ENCODE measurements around the gene FRRS1. TPM values are rescaled to one million over a fixed set of nuclear protein-coding genes. Genes with fewer than 3 reads are reported as not detected.

FRRS1 gene
- total RNA-seq, 2 experiments from 2014 or later = 0.33 to 1.1 TPM

DNA sequence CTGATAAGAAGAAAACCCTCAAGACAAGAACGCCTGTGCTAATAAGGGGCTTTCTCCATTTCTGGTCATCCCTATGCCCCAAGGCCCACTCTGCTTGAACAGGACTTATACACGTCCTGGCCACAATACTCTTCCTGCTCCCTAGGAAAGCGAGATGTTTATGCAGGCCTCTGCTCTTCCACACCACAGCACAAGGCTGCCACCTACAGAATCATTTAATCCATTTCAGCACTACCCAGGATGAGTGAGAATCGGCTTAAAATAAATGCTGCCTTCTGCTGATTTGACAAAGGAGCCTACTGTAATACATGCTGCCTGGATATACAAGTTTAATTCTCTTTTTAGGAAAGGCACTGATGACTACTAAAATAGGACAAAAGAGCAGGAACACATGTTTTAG is 29.4 kb downstream of the FRRS1 start:
- H3K36me3 Mint-ChIP-seq (ENCODE audit: low read depth) = peaks cover 4% of the 10 kb centered on the region
- ATAC-seq (ENCODE audit: poor library complexity) = no peak
- Histone ChIP-seq H3K36me3 (ENCODE audit: insufficient read depth, low read length) (no peaks in the 10 kb centered on the region), H3K27ac (ENCODE audit: low read depth in 1 of 2, low read length in 2 of 2) (no peak overlapping the region), H3K9me3 (ENCODE audit: control insufficient read depth in 1 of 2, insufficient read depth in 1 of 2, low read length in 2 of 2) (no peaks in the 10 kb centered on the region), H3K27me3 (ENCODE audit: control insufficient read depth in 1 of 2, insufficient read depth in 2 of 2, low read length in 2 of 2) (no peaks in the 10 kb centered on the region), H3K4me3 (ENCODE audit: low read length) (no peak overlapping the region), H3K4me1 (ENCODE audit: insufficient read depth, low read length) (no peaks in the 10 kb centered on the region)
- CTCF ChIA-PET = no interaction called here
- no peak overlapping the region for H3K4me3 Mint-ChIP-seq
- no peak overlapping the region for H3K27ac Mint-ChIP-seq
- POLR2A ChIA-PET = no interaction called here
- TF ChIP-seq, protein P1, sequence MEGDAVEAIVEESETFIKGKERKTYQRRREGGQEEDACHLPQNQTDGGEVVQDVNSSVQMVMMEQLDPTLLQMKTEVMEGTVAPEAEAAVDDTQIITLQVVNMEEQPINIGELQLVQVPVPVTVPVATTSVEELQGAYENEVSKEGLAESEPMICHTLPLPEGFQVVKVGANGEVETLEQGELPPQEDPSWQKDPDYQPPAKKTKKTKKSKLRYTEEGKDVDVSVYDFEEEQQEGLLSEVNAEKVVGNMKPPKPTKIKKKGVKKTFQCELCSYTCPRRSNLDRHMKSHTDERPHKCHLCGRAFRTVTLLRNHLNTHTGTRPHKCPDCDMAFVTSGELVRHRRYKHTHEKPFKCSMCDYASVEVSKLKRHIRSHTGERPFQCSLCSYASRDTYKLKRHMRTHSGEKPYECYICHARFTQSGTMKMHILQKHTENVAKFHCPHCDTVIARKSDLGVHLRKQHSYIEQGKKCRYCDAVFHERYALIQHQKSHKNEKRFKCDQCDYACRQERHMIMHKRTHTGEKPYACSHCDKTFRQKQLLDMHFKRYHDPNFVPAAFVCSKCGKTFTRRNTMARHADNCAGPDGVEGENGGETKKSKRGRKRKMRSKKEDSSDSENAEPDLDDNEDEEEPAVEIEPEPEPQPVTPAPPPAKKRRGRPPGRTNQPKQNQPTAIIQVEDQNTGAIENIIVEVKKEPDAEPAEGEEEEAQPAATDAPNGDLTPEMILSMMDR (IDR thresholded peaks at IDR 0.05) = no peak
- no peaks in the 10 kb centered on the region for H3K27me3 Mint-ChIP-seq
- H3K9me3 Mint-ChIP-seq = no peaks in the 10 kb centered on the region
- peak in 1 of 14 experiments; percentile 7 for DNase-seq
- intact Hi-C loops (cut with DNase I, micrococcal nuclease) = no loop called here
- H3K4me1 Mint-ChIP-seq (ENCODE audit: low read depth) = no peaks in the 10 kb centered on the region

GRCh38 chr1:99735852-99736251 is 30.6 kb downstream of the FRRS1 start:
- TF ChIP-seq, protein P1 (IDR thresholded peaks at IDR 0.05) = no peak
- POLR2A ChIA-PET = no interaction called here
- H3K27ac ChIP-seq (ENCODE audit: low read depth in 1 of 2, low read length in 2 of 2) = no peak overlapping the region
- no peak for DNase-seq
- no peaks in the 10 kb centered on the region for H3K9me3 Mint-ChIP-seq
- ATAC-seq (ENCODE audit: poor library complexity) = no peak
- H3K27me3 ChIP-seq (ENCODE audit: control insufficient read depth in 1 of 2, insufficient read depth in 2 of 2, low read length in 2 of 2) = no peaks in the 10 kb centered on the region
- no peak overlapping the region for H3K27ac Mint-ChIP-seq
- peaks cover 4% of the 10 kb centered on the region for H3K36me3 Mint-ChIP-seq (ENCODE audit: low read depth)
- intact Hi-C loops (cut with DNase I, micrococcal nuclease) = no loop called here
- H3K4me3 ChIP-seq (ENCODE audit: low read length) = no peak overlapping the region
- H3K4me1 ChIP-seq (ENCODE audit: insufficient read depth, low read length) = no peaks in the 10 kb centered on the region
- H3K36me3 ChIP-seq (ENCODE audit: insufficient read depth, low read length) = no peaks in the 10 kb centered on the region
- no peaks in the 10 kb centered on the region for H3K4me1 Mint-ChIP-seq (ENCODE audit: low read depth)
- CTCF ChIA-PET = no interaction called here
- no peak overlapping the region for H3K4me3 Mint-ChIP-seq
- no peaks in the 10 kb centered on the region for H3K9me3 ChIP-seq (ENCODE audit: control insufficient read depth in 1 of 2, insufficient read depth in 1 of 2, low read length in 2 of 2)
- no peaks in the 10 kb centered on the region for H3K27me3 Mint-ChIP-seq

DNA sequence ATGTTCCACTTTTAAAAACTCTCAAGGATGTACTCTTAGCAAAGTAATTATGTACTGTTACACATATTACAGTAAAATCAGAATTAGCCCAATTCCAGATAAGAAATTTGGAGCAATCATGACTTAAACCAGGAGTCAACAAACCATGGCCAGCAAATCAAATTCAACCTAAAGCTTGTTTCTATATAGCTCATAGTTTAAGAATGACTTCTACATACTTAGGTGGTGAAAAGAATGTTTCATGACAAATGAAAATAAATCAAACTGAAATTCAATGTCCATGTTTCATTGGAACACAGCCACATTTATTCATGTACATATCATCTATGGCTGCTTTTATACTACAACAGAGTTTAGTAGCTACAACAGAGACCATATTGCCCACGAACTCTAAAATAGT is 35.1 kb downstream of the FRRS1 start:
- intact Hi-C loops (cut with DNase I, micrococcal nuclease) = no loop called here
- no peak for ATAC-seq (ENCODE audit: poor library complexity)
- H3K9me3 Mint-ChIP-seq = no peaks in the 10 kb centered on the region
- Histone ChIP-seq H3K9me3 (ENCODE audit: control insufficient read depth in 1 of 2, insufficient read depth in 1 of 2, low read length in 2 of 2) (no peaks in the 10 kb centered on the region), H3K27ac (ENCODE audit: low read depth in 1 of 2, low read length in 2 of 2) (no peak overlapping the region), H3K4me1 (ENCODE audit: insufficient read depth, low read length) (no peaks in the 10 kb centered on the region), H3K36me3 (ENCODE audit: insufficient read depth, low read length) (no peaks in the 10 kb centered on the region), H3K4me3 (ENCODE audit: low read length) (no peak overlapping the region), H3K27me3 (ENCODE audit: control insufficient read depth in 1 of 2, insufficient read depth in 2 of 2, low read length in 2 of 2) (no peaks in the 10 kb centered on the region)
- H3K4me1 Mint-ChIP-seq (ENCODE audit: low read depth) = no peaks in the 10 kb centered on the region
- POLR2A ChIA-PET = no interaction called here
- no peaks in the 10 kb centered on the region for H3K36me3 Mint-ChIP-seq (ENCODE audit: low read depth)
- no peak for DNase-seq
- H3K27ac Mint-ChIP-seq = no peak overlapping the region
- CTCF ChIA-PET = no interaction called here
- no peaks in the 10 kb centered on the region for H3K27me3 Mint-ChIP-seq
- no peak overlapping the region for H3K4me3 Mint-ChIP-seq
- TF ChIP-seq, protein P1 (IDR thresholded peaks at IDR 0.05) = no peak
